A673 (cell line): ENCODE data around the gene BCR. TPM values are rescaled to one million over a fixed set of nuclear protein-coding genes. Genes with fewer than 3 reads are reported as not detected.

ENCODE experiments used
- BruUV-seq: library from RNA; stranded (reverse); fragments of 400-500 nt; replicated peaks from 2 replicates; lab custom pipeline; 2021; lab: Mats Ljungman, UMichigan
- CTCF ChIA-PET: fragments of 300-600 bp; sonication (Branson Sonifier 250); formaldehyde crosslinking; loops from one replicate; lab custom pipeline; 2022; ENCODE audit warnings: antibody characterized with exemption; lab: Charles Lee
- POLR2A ChIA-PET: fragments of 300-600 bp; sonication (Branson Sonifier 250); formaldehyde crosslinking; loops from one replicate; lab custom pipeline; 2022; ENCODE audit warnings: antibody characterized with exemption; ENCODE audit not compliant: low non-redundant PET; lab: Charles Lee
- DNase-seq: peaks from one replicate; pipeline ENCODE4 v3.0.0-alpha.2; 2015; ENCODE audit warnings: low spot score
- H3K27ac ChIP-seq: fragments of 200-600 bp; sonication (generic); 2 replicates; pipeline ENCODE4 v1.5.1; 2016; ENCODE audit warnings: mixed run types, low read depth, mild to moderate bottlenecking, mixed read lengths, antibody characterized with exemption, low read length; ENCODE audit not compliant: poor library complexity, severe bottlenecking
- H3K27me3 ChIP-seq: fragments of 200-600 bp; sonication (generic); replicated peaks from 2 replicates; pipeline ENCODE4 v1.6.1; 2017; ENCODE audit warnings: mixed run types, low read depth, mild to moderate bottlenecking, mixed read lengths, antibody characterized with exemption, low read length; ENCODE audit not compliant: insufficient read depth, poor library complexity
- H3K36me3 ChIP-seq: fragments of 200-600 bp; sonication (generic); 2 replicates; pipeline ENCODE4 v1.6.1; 2016; ENCODE audit warnings: mixed run types, mild to moderate bottlenecking, mixed read lengths, antibody characterized with exemption, low read length; ENCODE audit not compliant: insufficient read depth, poor library complexity, severe bottlenecking
- H3K4me1 ChIP-seq: fragments of 200-600 bp; sonication (generic); 2 replicates; pipeline ENCODE4 v1.6.1; 2017; ENCODE audit warnings: mixed run types, mild to moderate bottlenecking, mixed read lengths, antibody characterized with exemption, low read length; ENCODE audit not compliant: insufficient read depth, poor library complexity, severe bottlenecking
- H3K4me3 ChIP-seq: fragments of 200-600 bp; sonication (generic); 2 replicates; pipeline ENCODE4 v1.5.1; 2016; ENCODE audit warnings: low read depth, mixed run types, mild to moderate bottlenecking, mixed read lengths, low read length; ENCODE audit not compliant: poor library complexity, severe bottlenecking
- H3K9me3 ChIP-seq: fragments of 200-600 bp; sonication (generic); 2 replicates; pipeline ENCODE4 v1.6.1; 2016; ENCODE audit warnings: mixed run types, low read depth, mild to moderate bottlenecking, mixed read lengths, antibody characterized with exemption, low read length; ENCODE audit not compliant: poor library complexity, severe bottlenecking
- EZH2 ChIP-seq: fragments of 200-600 bp; sonication (generic); IDR thresholded peaks from 2 replicates; pipeline ENCODE4 v1.6.1; 2017; ENCODE audit warnings: borderline replicate concordance, low read depth, mild to moderate bottlenecking, mixed read lengths, antibody characterized with exemption, low read length; ENCODE audit not compliant: poor library complexity, severe bottlenecking
- intact Hi-C: fragments of 100-400 bp; cut with micrococcal nuclease; formaldehyde crosslinking; loops from one replicate; pipeline ENCODE4 v1.10.0; 2022; ENCODE audit not compliant: unreplicated experiment
- total RNA-seq: library from RNA; stranded (reverse); gene quantifications from 2 replicates; pipeline ENCODE4 v1.2.3, GENCODE V29; 2021
- TF ChIP-seq, protein P1 (sequence below): fragments of 300-800, 200-600 bp; sonication (generic); conservative IDR thresholded peaks from 2 replicates; pipeline ENCODE4 v1.5.1; 2017; ENCODE audit warnings: low read depth, mild to moderate bottlenecking, antibody characterized with exemption, low read length, moderate library complexity, mixed read lengths

The BCR gene
- total RNA-seq, 1 experiment from 2014 or later = 63.1 TPM

DNA sequence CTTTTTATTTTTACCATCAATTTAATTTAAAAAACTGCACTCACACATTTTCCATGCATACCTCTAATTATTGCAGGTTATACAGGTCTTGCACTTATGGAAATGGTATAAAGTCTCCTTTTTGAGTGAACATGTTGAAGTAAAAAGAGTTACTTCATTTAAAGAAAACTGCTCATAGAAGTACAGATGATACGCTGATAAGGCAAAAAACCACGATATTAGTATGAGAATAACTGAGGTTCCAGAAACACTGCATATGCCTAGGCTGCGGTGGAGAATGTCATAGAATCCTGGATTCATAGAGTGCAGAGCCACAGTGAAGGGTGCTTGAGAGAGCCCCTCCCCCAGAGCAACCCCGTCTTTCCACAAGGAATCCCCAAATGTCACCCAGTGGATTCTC, 175.8 kb downstream of the BCR start:
- TF ChIP-seq, protein P1, sequence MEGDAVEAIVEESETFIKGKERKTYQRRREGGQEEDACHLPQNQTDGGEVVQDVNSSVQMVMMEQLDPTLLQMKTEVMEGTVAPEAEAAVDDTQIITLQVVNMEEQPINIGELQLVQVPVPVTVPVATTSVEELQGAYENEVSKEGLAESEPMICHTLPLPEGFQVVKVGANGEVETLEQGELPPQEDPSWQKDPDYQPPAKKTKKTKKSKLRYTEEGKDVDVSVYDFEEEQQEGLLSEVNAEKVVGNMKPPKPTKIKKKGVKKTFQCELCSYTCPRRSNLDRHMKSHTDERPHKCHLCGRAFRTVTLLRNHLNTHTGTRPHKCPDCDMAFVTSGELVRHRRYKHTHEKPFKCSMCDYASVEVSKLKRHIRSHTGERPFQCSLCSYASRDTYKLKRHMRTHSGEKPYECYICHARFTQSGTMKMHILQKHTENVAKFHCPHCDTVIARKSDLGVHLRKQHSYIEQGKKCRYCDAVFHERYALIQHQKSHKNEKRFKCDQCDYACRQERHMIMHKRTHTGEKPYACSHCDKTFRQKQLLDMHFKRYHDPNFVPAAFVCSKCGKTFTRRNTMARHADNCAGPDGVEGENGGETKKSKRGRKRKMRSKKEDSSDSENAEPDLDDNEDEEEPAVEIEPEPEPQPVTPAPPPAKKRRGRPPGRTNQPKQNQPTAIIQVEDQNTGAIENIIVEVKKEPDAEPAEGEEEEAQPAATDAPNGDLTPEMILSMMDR = no peak
- no peak for TF ChIP-seq EZH2
- H3K4me3 ChIP-seq = no peak overlapping the region
- intact Hi-C loops = no loop called here
- no TSS peak for BruUV-seq
- H3K36me3 ChIP-seq = no peaks in the 10 kb centered on the region
- POLR2A ChIA-PET = no interaction called here
- CTCF ChIA-PET = no interaction called here
- no peak overlapping the region for H3K27ac ChIP-seq
- H3K27me3 ChIP-seq = no peaks in the 10 kb centered on the region
- H3K9me3 ChIP-seq = no peaks in the 10 kb centered on the region
- DNase-seq = no peak
- no peaks in the 10 kb centered on the region for H3K4me1 ChIP-seq

- no peaks in the 10 kb centered on the region for H3K4me1 ChIP-seq
- no peaks in the 10 kb centered on the region for H3K36me3 ChIP-seq
- ChIA-PET POLR2A (no interaction called here), CTCF (no interaction called here)
- no TSS peak for BruUV-seq
- H3K27me3 ChIP-seq = no peaks in the 10 kb centered on the region
- no peak for DNase-seq
- TF ChIP-seq EZH2 = no peak
- TF ChIP-seq, protein P1 = no peak
- no peak overlapping the region for H3K4me3 ChIP-seq
- no peak overlapping the region for H3K27ac ChIP-seq
- intact Hi-C loops = no loop called here
- H3K9me3 ChIP-seq = no peaks in the 10 kb centered on the region
Observed at GRCh38 chr22:23357053-23357452, 176.7 kb downstream of the BCR start.

- CTCF ChIA-PET = no interaction called here
Observed at GRCh38 chr22:23359583-23360123, 179.3 kb downstream of the BCR start.

More at GRCh38 chr22:23359583-23360123, 179.3 kb downstream of the BCR start:
- no peaks in the 10 kb centered on the region for H3K36me3 ChIP-seq
- no peak for TF ChIP-seq EZH2
- TF ChIP-seq, protein P1 = no peak
- POLR2A ChIA-PET = no interaction called here
- intact Hi-C loops = loop anchor here (10.0 kb wide), 1 partner anchor 55 kb away; no protein-coding TSS in a partner anchor
- no TSS peak for BruUV-seq
- no peak overlapping the region for H3K27ac ChIP-seq
- H3K9me3 ChIP-seq = no peaks in the 10 kb centered on the region
- no peaks in the 10 kb centered on the region for H3K27me3 ChIP-seq
- H3K4me1 ChIP-seq = no peaks in the 10 kb centered on the region
- no peak for DNase-seq
- no peak overlapping the region for H3K4me3 ChIP-seq
